ENCODE measurements around the gene KCNAB1.
A peak's percentile ranks its signal among the peaks of the same experiment; 100 is the strongest.

KCNAB1 gene

DNA sequence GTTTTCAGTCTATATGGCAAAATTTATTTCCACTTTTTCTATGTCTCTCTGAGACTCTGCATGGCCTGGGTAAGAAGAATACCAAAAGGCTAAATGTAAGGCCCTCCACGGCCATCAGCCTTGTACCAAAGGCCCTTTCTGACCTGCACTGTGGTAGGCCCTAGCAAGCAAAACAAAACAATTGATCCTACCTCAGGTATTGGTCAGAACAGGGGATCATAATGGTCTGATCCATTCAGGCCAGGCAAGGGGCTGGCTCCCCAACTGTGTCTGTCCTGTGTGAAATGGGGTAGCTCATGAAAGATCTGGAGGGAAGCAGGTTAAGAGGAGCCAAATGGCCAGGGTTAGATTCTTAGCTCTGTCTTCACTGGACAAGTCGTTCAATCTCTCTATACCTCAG is 253.3 kb downstream of the KCNAB1 start:
- DNase-seq (ENCODE audit: low spot score), result no peak

DNA sequence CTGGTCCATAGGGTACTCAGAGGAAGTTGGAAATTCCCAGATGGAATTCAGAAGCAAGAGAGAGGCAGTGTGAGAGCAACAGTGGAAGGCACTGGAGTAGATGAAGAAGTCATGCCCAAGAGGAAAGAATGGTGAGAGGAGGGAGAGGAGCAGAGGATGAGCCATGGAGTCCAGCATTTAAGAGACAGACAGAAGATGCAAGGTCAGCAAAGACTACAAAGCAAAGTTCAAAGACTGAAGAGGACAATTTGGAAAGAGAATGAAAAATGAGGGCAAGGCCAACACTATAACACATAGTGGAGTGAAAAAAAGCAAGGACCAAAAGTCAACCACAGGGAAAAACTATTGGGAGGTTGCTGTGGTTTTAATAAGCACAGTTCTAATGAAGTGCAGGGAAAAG is 255.8 kb downstream of the KCNAB1 start:
- no peak for DNase-seq (ENCODE audit: low spot score)

DNA sequence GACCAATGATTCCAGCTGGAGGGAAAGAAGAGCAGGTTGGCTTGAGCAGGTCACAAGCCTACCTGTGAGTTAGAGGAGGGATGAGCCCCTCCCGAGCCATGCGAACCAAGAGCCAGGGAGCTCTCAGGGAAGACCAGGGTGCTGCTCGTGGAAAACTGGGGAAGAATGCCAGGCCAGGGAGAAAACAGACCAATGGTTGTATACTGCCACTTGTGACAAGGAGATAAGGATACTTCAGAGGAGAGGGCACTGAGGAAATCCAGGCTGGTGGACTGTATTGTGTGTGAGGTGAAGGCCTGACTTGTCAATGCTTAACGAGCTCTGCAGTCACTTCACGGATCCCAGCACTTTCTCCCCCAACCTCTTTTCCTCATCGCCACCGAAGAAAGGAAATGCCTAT is 256.9 kb downstream of the KCNAB1 start:
- DNase-seq (ENCODE audit: low spot score), result no peak

DNA sequence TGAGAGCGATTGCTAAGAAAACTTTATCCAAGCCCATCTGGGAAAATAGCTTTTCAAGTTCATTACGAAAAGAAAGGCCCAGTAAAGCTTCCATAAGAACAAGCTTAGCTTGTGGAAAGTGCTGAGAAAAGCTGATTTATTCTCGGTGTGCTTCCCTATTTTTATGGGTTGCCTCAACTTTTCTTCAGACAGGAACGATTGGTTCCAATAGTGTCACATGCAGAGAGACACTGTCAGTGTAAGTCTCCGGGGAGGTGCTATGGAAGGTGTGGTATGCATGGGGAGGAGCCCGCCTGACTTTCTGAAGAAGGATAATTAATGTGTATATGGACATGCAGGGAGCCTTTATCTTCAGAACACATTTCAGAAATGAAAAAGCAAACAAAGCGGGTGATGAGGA is 257.3 kb downstream of the KCNAB1 start:
- no peak for DNase-seq (ENCODE audit: low spot score)

DNA sequence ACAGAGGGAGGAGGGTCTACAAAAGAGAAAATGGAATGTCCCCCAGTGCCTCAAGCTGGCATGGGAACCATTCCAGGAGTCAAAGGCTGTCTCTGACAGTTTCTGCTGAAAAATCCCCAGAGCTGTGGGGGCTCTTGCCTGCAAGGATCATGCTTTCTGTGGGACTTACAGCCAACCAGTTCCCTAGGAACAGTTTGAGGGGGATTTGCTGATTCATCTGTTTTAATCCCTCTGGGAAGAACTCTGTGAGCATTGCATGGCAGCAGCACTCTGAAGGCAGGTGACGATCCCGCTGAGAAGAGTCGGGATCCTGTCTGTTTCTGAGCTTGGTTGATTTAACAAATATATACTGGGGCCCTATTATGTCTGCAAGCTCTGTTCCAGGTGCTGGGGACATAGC is 258.5 kb downstream of the KCNAB1 start:
- DNase-seq (ENCODE audit: low spot score), result no peak

- DNase-seq (ENCODE audit: low spot score), result no peak
These were observed 258.9 kb downstream of the KCNAB1 start for GRCh38 chr3:156379327-156379726.

DNA sequence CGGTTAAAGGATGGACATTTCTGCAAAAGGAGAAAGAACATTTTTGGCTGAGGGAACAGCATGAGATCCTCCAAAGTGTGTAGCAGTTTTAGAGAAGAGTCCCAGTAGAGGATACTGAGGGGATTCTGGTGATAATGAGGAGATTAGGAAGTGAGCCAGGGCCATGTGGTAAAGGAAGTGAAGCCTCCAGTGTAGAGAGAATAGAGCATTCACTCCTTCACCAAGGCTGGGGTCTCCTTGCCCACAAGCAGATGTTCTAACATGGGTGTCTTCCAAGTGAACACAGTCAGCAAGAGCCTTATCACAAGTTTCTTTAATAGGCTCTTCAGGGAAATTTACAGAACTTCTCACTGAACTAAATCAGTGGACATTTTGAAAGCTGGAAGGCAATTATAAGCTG is 260.9 kb downstream of the KCNAB1 start:
- no peak for DNase-seq (ENCODE audit: low spot score)

DNA sequence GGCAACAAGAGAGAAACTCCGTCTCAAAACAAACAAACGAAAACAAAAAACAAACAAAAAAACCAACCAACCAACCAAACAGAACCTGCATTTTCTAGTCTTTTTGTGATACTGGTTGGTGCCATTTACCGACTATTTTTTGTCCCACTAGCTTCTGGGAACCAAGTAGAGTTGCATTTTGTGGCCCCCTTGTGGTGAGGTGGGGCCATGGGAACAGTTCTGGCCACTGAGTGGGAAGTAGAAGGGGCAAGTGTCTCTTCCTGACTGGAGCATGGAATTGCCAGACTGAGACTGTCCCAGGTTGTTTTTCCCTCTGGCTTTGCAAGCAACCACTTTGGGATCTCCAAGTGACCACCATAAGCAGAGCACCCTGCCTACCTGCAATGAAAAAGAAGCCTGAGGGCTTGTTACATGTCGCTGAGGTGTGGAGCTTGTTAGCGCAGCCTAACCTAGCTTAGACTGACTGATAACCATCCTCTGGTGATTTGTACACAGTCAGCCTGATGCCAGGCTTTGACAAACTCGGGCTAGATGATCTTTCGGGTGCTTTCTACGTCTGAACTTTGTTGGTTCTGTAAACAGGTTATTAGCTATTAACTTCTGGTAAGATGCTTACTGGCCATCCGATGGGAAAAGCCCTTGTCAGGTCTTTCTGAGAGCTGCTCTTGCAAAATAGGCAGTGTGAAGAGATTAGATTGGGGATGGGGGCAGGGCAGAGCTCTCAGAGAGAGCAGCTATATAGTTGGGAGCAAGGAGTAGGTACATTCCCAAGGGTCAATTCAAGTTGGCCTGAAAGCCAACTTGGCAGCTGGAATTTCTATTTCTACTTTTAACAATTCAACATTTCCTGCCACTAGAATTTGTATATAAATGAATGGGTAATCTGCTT is 262.3 kb downstream of the KCNAB1 start:
- DNase-seq (ENCODE audit: low spot score), result peak; percentile 27

GRCh38 chr3:156383441-156384025 is 263.2 kb downstream of the KCNAB1 start:
- DNase-seq (ENCODE audit: low spot score), result no peak

- DNase-seq (ENCODE audit: low spot score), result peak; percentile 86
These were observed 268.4 kb downstream of the KCNAB1 start for GRCh38 chr3:156388497-156389448.

DNA sequence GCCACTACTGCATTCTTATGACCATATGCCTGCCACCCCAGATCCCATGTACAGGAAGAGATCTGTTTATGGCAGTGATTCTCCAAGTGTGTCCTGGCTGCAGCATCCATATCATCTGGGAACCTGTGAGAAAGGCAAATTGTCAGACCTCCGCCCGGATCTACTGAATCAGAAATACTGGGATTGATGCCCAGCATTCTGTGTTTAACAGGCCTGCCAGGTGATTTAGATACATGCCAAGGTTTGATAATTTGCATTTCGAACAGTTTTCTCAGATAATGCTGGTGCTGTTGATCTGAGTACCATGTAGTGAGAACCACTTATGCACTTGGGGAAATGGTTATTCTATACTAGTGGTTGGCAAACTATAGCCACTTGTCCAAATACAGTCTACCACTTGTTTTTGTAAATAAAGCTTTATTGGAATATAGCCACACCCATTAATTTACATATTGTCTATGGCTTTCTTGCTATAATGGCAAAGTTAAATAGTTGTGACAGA is 269.1 kb downstream of the KCNAB1 start:
- no peak for DNase-seq (ENCODE audit: low spot score)

GRCh38 chr3:156390846-156391245 is 270.5 kb downstream of the KCNAB1 start:
- no peak for DNase-seq (ENCODE audit: low spot score)

DNA sequence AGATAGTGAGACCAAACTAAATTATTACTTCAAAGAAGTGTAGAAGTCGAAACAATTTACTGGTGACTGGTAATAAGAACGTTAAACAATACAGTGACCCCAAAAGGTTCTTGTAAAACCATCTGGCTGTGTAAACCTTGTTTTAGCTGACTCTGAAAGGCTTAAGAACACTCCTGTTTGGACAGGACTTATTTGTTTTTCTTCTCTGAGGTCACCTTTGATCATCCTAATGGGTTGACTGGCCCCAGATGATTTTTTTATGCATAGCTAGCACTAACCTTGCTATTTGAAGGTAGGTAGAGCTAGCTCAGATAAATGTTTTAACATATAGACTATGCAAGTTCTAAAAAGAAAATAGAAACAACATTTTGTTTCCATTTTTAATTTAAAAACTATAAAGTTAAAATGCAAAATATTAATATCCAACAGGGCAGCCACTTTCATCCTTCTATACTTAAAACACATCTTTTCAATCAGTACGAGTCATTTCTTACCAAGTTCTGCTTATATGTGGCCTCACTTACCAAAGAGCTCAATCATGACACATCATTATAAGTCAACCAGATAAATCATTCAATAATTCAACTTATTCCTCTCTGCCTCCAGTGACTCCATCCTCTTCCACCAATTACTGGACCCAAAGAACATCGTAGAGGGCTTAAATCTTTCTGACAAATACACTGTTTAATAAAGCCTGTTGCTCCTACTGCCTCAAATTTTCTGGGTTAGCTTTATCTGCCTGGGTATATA is 275.8 kb downstream of the KCNAB1 start:
- no peak for DNase-seq (ENCODE audit: low spot score)

DNA sequence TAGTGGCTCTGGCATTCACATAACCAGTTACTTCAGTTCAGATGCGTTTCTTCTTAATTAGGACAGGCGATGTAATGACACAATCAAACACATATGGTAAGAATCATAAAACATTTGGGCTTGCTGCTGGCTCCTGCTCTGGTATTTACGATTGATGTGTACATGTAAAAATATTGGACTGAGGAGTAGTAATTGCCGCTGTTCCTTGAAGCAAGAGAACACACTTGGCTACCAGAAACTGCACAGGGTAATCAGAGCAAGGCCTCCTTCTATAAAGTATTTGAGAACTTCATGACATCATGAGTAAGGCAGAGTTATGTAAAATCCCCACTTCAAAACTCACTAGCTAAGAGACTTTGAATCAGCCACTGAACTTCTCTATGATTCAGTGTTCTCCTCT is 276.5 kb downstream of the KCNAB1 start:
- DNase-seq (ENCODE audit: low spot score), result peak; percentile 40

GRCh38 chr3:156397534-156397933 is 277.2 kb downstream of the KCNAB1 start:
- no peak for DNase-seq (ENCODE audit: low spot score)

- no peak for DNase-seq (ENCODE audit: low spot score)
These were observed 279.7 kb downstream of the KCNAB1 start for GRCh38 chr3:156400062-156400461.

GRCh38 chr3:156400735-156401134 is 280.4 kb downstream of the KCNAB1 start:
- no peak for DNase-seq (ENCODE audit: low spot score)

DNA sequence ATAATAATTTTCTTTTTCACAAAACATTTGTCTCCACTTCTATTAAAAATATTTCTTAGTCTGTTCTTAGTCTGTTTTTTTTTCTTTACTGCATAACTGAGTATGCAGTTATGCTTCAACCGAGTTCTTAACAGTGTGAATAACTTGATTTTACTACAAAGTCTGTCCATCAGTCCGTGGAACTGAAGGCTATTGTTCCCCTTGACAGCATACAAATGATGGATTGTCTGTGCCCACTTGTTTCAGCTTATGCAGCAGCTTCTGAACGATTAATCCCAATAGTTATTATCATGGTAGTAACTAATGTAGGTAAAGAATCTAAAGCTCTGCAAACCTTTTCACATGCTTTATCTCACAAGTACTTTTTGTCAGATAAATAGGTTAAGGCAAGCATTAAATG is 283.8 kb downstream of the KCNAB1 start:
- no peak for DNase-seq (ENCODE audit: low spot score)

- no peak for DNase-seq (ENCODE audit: low spot score)
These were observed 286.0 kb downstream of the KCNAB1 start for GRCh38 chr3:156406393-156406792.

DNA sequence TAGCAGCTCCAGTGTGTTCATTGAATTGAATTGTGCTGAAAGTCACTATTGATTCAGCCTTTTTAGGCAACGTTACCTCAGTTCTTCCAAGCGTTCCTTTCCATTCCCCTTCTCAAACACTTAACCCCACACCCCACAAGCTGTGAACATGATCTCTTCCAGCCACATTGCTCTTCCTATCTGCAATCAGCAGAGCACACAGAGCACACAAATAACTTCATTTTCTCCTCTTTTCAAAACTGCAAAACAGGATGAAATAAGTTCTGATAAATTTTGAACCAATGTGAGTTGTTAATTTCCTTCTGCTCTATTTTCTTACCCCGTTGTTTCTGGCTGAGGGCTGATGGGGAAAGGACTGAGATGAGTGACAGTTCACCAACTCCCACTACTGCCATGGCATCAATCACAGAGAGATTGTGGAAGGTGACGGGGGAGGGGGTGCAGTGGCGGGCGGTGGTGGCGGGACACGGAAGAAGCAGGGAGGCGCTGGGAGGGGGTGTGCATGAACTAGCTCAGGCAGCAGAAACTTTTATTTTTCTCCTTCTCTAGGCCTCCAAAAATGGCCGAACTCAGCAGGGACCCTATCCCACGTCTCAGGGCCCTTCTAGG is 287.3 kb downstream of the KCNAB1 start:
- DNase-seq (ENCODE audit: low spot score), result no peak

- DNase-seq (ENCODE audit: low spot score), result no peak
These were observed 289.3 kb downstream of the KCNAB1 start for GRCh38 chr3:156409694-156410093.

Data from AG20443 (cell line).